Vagina (tissue), 2 donors: ENCODE data around the gene NMUR1.
A peak's percentile ranks its signal among the peaks of the same experiment; 100 is the strongest.

ENCODE experiments used
- CTCF ChIP-seq, 3 experiments: fragments of 450-650 bp in 2 of 3; fragments of 200-600 bp in 1 of 3; sonication (generic) in 1 of 3; IDR thresholded peaks; one replicate each; pipeline ENCODE4 v1.5.1; 2017 to 2019; ENCODE audit warnings: antibody characterized with exemption in 3 of 3, mild to moderate bottlenecking in 2 of 3, moderate library complexity in 2 of 3
- POLR2AphosphoS5 ChIP-seq, 2 donors: sonication (generic); formaldehyde crosslinking; IDR thresholded peaks; one replicate each; pipeline ENCODE4 v1.9.0; 2017; ENCODE audit warnings: antibody characterized with exemption in 2 of 2, mild to moderate bottlenecking in 2 of 2, low read depth in 1 of 2; ENCODE audit not compliant: insufficient read depth in 1 of 2

- no peak for TF ChIP-seq CTCF (IDR thresholded peaks at IDR 0.05)
- TF ChIP-seq POLR2AphosphoS5 (IDR thresholded peaks at IDR 0.05; ENCODE audit: insufficient read depth in 1 of 2, low read depth in 1 of 2): peak; percentile 95 to 96
These were observed 15.9 kb downstream of the NMUR1 start for GRCh38 chr2:231514225-231514950.
